ENCODE measurements around the gene CACNA1A.

The CACNA1A gene

DNA sequence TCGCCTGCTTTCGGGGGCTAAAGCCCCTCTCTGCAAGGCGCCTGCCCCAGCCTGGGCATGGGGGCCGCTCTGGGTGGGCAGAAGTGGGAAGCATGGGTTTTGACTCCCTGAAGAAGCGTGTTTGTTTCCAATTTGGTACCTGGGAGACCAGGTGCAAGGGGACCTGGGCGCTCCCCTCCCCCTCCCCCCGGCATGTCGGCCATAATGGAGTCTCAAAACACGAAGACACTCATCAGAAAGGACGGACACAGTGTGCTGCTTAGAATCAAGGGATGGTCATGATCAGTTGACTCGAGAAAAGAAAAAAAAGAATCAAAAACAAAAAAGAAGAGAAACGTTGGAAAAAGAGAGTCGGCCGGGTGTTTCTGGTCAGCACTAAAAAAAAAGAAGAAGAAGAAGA, 279.3 kb downstream of the CACNA1A start:
- DNase-seq (ENCODE audit: low read depth) = no peak
- TF ChIP-seq, protein P1, sequence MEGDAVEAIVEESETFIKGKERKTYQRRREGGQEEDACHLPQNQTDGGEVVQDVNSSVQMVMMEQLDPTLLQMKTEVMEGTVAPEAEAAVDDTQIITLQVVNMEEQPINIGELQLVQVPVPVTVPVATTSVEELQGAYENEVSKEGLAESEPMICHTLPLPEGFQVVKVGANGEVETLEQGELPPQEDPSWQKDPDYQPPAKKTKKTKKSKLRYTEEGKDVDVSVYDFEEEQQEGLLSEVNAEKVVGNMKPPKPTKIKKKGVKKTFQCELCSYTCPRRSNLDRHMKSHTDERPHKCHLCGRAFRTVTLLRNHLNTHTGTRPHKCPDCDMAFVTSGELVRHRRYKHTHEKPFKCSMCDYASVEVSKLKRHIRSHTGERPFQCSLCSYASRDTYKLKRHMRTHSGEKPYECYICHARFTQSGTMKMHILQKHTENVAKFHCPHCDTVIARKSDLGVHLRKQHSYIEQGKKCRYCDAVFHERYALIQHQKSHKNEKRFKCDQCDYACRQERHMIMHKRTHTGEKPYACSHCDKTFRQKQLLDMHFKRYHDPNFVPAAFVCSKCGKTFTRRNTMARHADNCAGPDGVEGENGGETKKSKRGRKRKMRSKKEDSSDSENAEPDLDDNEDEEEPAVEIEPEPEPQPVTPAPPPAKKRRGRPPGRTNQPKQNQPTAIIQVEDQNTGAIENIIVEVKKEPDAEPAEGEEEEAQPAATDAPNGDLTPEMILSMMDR (IDR thresholded peaks at IDR 0.05; ENCODE audit: insufficient read depth, low read depth, low read length, missing control alignments) = no peak
- no peak overlapping the region for H3K4me3 ChIP-seq (ENCODE audit: low read depth, low read length)

DNA sequence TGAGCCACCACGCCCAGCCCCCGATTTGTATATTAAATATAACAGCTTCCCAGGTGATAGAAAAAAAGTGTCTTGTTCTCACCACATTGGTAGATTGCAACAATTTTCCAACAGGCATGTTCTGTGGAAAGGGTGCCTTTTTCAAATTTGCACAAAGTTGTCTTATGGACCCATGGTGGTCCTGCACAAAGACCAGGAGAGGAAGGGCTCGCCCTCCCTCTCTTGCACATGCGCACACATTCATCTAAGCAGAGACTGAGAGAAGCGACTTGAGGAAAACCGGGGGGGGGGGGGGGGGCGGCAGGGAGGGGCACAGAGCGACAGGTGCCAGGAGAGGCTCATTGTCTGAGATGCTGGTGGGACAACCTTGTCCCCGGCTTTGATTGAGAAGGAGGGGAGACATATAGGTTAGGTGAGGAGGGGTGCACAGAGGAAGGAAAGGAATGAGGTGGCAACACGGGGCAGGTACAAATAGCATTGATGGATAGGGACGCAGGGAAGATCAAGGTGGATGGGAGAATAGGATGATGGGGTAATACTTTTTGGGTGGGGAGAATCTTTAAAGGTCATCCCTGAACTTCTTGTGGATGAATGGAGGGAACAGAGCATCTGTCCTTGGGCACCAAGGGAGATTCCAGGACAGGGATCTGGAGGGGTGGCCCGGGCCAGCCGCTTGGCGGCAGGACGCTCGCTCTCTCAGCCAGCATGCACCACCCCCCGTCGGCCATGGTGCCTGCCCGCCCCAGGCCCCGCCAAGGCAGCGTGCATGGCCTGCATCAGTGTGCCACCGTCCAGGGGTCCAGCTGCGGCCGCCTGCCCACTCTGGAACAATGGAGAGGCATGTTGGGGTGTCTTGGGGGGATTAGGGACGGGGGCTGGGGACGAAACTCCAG, 280.1 kb downstream of the CACNA1A start:
- no peak overlapping the region for H3K4me3 ChIP-seq (ENCODE audit: low read depth, low read length)
- no peak for DNase-seq (ENCODE audit: low read depth)
- TF ChIP-seq, protein P1 (IDR thresholded peaks at IDR 0.05; ENCODE audit: insufficient read depth, low read depth, low read length, missing control alignments) = no peak

DNA sequence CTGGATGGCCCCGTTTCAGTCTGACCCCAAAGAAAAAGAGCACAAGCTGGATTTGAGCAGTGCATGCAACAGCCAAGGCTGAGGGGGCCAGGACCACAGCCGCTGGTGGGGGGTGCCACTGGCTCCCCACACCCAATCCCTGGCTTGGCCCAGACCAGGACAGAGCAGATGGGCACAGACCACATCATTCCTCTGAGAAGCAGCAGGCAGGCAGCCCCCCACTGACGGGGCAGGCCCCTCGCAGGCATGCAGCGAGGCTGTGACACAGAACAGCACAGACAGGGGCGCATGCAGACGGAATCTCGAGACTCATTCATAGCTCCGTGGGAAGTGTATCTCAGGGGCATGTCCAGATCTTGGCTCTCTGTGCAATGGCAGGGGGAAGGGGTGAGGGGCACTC, 281.2 kb downstream of the CACNA1A start:
- no peak for DNase-seq (ENCODE audit: low read depth)
- H3K4me3 ChIP-seq (ENCODE audit: low read depth, low read length) = no peak overlapping the region
- TF ChIP-seq, protein P1 (IDR thresholded peaks at IDR 0.05; ENCODE audit: insufficient read depth, low read depth, low read length, missing control alignments) = no peak

DNA sequence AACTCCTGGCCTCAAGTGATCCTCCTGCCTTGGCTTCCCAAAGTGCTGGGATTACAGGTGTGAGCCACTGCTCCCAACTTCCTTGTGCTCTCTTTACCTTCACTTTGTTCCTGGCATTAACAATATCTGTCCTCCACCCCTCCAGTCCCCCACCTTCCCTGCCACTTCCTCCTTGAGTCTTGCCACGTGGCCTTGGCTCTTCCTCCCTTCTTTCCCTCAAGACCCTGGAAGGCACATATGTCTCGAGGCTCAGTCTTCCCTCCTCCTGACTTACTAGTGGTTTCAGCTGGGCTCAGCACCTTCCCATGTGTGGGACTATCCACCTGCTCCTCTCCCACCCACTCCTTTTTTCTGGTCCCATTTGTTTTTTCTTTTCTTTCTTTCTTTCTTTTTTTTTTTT, 285.4 kb downstream of the CACNA1A start:
- no peak for DNase-seq (ENCODE audit: low read depth)
- no peak overlapping the region for H3K4me3 ChIP-seq (ENCODE audit: low read depth, low read length)
- TF ChIP-seq, protein P1 (IDR thresholded peaks at IDR 0.05; ENCODE audit: insufficient read depth, low read depth, low read length, missing control alignments) = no peak

DNA sequence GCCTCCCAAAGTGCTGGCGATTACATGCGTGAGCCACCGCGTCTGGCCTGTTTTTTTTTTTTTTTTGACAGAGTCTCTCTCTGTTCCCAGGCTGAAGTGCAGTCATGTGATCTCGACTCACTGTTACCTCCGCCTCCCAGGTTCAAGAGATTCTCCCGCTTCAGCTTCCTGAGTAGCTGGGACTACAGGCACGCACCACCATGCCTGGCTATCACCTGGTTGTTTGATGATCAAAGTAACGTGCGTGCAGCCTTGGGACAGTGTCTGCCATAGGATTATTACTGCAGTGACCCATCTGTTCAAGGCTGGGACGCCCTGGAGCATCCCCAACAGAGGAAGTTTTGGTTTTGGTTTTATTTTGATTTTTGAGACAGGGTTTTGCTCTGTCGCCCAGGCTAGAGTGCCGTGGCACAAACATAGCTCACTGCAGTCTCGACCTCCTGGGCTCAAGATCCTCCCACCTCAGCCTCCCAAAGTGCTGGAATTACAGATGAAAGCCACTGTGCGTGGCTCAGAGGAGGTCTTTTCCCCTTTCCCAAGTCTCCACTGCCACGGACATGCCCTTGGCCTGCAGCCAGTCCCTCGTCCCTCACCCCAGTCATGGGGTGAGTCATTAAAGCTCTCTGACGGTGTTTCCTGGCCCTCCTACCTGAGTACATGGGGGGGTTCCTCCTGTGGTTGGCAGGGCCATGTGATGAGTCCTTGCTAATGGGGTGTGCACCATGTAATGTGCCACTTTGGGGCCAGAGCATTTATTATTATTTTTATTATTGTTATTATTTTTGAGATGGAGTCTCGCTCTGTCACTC, 290.5 kb downstream of the CACNA1A start:
- TF ChIP-seq, protein P1 (IDR thresholded peaks at IDR 0.05; ENCODE audit: insufficient read depth, low read depth, low read length, missing control alignments) = no peak
- peak; percentile 54 for DNase-seq (ENCODE audit: low read depth)
- peak overlapping the region; percentile 42 for H3K4me3 ChIP-seq (ENCODE audit: low read depth, low read length)

DNA sequence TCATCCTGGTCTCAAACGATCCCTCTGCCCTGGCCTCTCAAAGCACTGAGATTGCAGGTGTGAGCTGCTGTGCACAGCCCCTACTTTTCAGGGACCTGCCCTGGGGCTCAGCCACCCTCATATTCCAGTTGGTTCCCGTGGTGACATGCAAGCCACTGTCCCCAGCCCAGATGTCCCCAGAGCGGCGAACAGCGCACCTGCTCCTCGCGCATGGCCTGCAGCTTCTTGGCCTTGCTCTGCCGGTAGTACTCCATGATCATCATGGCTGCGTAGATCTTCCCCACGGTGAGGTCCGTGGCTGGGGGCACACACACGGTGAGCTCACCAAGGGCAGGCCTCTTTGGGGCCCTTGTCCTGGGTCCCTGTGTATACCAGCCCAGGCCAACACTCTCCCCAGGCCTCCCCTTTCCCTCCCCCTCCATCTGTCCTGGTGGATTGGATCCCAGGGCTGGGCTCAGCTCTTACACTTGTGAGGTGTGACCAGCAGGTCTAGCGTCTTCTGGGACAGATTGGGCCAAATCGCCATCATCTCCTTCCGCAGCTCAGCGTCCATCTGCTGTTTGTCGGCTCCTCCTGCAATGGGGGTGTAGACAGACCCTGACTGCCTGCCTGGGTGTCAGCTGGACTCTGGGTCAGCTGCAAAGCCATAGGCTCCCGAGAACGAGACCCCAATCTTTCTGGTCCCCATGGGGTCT, 292.1 kb downstream of the CACNA1A start:
- TF ChIP-seq, protein P1 (IDR thresholded peaks at IDR 0.05; ENCODE audit: insufficient read depth, low read depth, low read length, missing control alignments) = no peak
- no peak for DNase-seq (ENCODE audit: low read depth)

More for the DNA sequence above, 292.1 kb downstream of the CACNA1A start:
- H3K4me3 ChIP-seq (ENCODE audit: low read depth, low read length) = no peak overlapping the region

Measured in GM12865 (cell line).